ENCODE results near the gene PPM1J. TPM values are rescaled to one million over a fixed set of nuclear protein-coding genes. Genes with fewer than 3 reads are reported as not detected.

PPM1J gene
- total RNA-seq, 1 donor from 2014 or later = 10.7 TPM

DNA sequence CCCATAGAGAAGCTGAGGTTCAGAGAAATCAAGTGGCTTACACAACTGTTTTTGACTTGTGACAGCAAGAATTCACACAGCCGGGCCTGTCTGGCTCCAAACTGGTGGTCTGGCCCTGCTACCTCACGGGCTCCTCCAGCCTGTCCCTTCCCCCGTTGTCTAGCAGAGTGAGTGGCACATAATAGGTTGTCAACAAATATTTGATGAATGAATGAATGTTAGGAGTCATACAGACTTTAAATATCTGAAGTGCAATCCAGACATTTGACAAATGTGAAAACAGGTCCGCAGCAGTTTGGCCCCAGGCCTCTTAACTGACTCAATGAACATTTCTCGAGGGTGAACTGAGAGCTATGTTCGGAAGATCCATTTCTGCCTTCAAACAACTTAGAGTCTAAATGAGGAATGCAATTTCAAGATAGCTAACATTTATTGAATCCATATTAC, 7.1 kb downstream of the PPM1J start:
- peak; percentile 51 for DNase-seq (ENCODE audit: low spot score)
- intact Hi-C loops (cut with DNase I) = no loop called here

DNA sequence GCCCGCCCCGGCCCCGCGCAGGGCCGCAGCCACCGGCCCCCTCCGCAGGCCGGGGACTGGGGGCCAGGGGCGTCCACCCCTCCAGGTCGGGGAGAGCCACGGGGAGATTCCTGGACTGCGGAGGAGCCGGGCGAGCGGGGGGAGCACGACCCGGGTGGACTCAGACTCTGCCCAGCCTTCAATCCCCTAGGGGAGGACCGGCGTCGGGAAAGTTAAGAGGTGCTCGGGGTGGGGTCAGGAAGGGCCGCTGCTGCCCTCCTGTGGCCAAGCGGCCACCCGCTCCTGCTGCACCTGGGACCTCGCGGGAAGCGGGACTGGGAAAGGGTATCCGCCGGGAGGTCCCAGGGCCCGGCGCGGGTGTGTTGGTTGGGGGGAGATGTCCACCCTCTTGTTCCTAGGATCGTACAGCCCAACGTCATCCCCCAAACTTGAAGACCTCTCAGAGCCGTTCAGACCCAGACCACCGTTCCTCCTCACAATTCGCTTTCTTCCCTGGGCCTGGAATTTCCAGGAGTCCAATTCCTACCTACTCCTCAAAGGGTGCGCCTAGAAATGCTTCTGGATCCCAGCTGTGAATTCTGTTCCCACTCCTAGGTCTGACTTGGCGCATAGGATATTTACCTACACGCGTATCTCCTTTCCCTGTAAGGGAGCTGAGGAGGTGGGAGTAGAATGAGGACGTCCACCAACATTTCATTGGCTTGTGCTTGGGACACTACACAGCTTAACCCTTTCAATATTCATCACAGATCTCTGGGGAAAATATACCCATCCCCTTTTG, 7.7 kb downstream of the PPM1J start:
- DNase-seq (ENCODE audit: low spot score) = peak; percentile 93
- intact Hi-C loops (cut with DNase I) = loop anchor here (1.0 to 2.0 kb wide), 4 partner anchors 33 to 313 kb away; partner anchors contain the start of genes CAPZA1, MOV10 and ST7L

DNA sequence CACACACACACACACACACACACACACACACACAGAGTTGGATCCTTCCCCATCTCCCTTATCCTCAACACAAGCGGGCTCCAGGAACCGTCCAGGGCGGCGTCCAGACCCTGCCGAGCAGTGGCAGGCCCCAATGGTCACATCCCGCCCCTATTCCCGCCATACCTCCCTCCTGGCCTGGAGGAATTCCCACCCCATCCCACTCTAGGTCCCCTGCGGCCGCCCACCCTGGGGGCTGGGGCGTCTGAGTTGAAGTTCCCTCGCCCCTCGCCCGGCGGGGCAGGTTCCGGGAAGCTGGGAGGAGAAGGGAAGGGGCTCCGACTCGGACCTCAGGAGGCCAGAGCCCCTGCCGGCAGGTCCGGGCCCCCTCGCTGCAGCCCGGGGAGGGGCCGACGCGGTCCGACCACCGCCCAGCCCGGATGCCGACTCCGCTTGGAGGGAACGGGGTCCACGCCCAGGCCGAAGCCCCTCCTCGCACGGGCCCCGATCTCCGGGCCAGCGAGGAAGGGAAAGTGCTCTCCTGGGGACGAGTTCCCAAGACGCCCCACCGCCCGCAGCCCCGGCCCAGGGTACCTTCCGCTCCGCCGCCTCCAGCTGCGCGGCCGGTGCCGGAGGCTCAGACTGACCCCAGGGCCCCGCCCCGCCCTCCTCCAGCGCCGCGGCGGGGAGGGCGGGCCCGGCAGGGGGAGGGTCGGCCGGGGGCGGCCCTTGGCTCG, 8.5 kb downstream of the PPM1J start, which contains the start of gene RHOC:
Gene RHOC (minus strand): TSS at position 623 of the 716 bp plus-strand sequence. CDS start 3,328 bp downstream, outside the sequence.
- peak; percentile 84 for DNase-seq (ENCODE audit: low spot score)
- intact Hi-C loops (cut with DNase I) = loop anchor here (1.0 to 2.0 kb wide), 4 partner anchors 32 to 312 kb away; partner anchors contain the start of genes CAPZA1, MOV10 and ST7L

- DNase-seq (ENCODE audit: low spot score) = peak; percentile 92
- intact Hi-C loops (cut with DNase I) = no loop called here
These were observed 10.1 kb downstream of the PPM1J start for GRCh38 chr1:112704934-112705627.

- no peak for DNase-seq (ENCODE audit: low spot score)
- intact Hi-C loops (cut with DNase I) = no loop called here
These were observed 10.7 kb downstream of the PPM1J start for GRCh38 chr1:112704391-112704933.

DNA sequence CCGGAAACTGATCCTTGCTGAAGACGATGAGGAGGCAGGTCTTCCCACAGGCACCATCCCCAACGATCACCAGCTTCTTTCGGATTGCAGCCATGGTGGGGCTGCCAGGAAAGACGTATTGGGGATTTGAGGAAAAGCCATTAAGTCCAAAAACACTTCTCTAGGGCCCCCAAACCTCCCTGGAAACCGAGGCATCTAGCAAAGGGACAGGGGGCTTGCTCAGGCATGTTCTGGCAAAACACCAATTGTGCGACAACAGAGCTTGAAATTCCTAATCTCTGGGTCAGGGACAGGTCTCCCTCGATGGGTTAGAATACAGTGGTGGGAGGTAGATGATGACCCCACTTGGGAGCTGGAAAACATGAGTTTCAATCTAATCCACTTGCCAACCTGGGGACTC, 11.4 kb downstream of the PPM1J start:
- intact Hi-C loops (cut with DNase I) = no loop called here
- DNase-seq (ENCODE audit: low spot score) = no peak

DNA sequence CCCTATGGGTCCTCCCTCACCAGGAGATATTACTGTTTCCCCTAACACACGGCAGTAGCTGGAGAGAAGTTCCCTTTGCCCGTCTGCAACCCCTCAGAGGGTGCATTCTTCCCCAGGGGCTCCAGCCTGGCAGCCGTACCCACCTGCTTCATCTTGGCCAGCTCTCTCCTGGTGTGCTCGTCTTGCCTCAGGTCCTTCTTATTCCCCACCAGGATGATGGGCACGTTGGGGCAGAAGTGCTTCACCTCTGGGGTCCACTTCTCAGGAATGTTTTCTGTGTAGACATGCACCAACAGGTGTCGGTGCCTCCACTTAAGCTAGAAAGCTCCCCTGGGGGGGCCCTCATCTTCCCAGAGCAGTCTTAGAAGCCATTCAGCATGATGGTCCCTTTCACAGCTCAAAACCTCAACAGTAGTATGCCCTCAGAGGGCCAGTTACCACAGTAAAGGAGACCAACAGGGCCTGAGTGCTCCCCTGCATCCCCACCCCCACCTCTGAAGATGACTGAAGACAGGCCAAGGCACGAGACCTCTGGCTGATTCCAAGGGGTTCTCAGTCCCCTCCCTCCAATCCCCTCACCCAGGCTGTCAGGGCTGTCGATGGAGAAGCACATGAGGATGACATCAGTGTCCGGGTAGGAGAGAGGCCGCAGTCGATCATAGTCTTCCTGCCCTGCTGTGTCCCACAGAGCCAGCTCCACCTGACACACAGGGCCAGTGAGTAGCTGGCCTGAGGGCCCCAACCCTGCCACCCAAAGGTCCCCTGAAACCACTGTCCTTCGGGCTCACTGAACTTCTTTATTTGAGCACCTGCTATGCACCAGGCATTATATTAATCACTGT, 12.5 kb downstream of the PPM1J start:
- intact Hi-C loops (cut with DNase I) = no loop called here
- peak; percentile 67 for DNase-seq (ENCODE audit: low spot score)

DNA sequence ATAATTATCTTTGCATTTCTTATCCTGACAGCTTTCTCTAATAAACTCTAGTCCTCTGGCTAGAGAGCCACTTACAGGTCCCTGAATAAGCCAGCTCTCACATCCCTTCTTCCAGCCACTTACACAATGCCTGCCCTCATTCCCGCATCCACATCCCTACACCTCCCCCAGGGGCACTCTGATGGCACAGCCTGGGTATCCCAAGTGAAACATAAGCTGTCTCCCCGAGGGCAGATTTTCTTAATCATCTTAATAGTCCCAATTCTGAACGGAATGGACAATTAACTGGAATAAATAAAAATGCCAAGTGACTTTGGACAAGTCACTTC, 13.1 kb downstream of the PPM1J start:
- DNase-seq (ENCODE audit: low spot score) = no peak
- intact Hi-C loops (cut with DNase I) = no loop called here

DNA sequence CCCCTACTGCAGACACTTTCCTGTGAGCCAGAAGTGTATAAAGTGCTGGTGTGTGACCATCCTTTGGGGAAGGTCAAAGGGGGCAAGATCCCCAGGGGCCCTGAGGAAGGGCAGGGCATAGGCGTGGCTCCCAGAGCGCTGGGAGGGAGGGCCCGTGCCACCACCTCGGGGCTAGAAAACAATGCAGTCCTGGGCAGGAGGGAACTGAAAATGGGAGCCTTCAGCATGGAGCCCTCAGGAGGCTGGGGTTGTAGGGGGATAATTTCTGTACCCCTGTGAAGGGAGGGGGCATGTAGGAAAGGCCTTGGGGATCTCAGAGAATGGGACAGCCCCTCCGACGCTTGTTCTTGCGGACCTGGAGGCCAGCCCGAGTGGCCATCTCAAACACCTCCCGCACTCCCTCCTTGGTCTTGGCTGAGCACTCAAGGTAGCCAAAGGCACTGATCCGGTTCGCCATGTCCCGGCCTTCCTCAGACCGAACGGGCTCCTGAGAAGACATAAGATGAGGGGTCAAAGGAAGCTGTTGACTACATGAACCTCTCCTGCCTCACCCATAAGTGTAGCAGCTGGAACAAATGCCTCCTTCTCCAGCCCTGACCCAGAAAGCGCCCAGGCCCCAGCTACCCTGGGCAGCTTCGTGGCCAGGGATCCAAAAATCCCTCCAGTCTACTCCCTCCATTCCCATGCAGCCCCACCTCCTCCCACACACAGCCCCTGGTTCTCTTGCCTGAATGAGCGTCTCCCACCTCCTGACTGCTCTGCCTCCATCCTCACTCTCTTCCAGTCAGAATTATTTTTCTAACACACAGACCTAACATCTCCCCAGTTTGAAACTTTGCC, 13.7 kb downstream of the PPM1J start:
- intact Hi-C loops (cut with DNase I) = no loop called here
- DNase-seq (ENCODE audit: low spot score) = no peak

GRCh38 chr1:112700290-112701226, 14.6 kb downstream of the PPM1J start:
- peak; percentile 99 for DNase-seq (ENCODE audit: low spot score)
- intact Hi-C loops (cut with DNase I) = loop anchor here (1.0 kb wide), 1 partner anchor 15 kb away; the partner anchor contains the start of gene PPM1J

DNA sequence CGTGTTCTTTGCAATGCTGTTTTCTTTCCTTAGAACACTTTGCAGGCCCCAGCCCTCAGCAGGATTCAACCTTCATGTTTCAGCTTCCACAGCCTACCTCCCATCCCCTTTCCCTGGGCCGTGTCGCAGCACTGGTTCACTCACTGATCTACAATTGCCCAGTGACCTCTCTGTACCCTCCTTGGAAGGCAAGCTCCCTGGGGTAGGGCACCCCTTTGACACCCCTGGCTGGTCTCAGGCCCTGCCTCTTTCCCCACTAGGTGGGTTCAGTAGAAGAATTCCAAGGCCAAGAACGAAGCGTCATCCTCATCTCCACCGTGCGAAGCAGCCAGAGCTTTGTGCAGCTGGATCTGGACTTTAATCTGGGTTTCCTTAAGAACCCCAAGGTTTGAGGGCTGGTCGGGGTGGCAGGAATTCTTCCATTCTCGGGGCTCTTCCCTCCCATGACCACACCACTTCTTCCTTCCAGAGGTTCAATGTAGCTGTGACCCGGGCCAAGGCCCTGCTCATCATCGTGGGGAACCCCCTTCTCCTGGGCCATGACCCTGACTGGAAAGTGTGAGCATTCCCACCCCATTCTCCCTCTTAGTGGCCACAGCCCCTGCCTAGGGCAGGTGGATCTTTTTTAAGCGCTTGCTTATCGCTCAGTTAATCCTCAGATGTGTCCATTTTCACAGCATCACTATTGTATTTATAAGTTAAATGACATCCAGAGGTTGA, 15.5 kb downstream of the PPM1J start:
- DNase-seq (ENCODE audit: low spot score) = no peak
- intact Hi-C loops (cut with DNase I) = loop anchor here (1.0 kb wide), 1 partner anchor 16 kb away; the partner anchor contains the start of gene PPM1J

- intact Hi-C loops (cut with DNase I) = no loop called here
- no peak for DNase-seq (ENCODE audit: low spot score)
These were observed 16.5 kb downstream of the PPM1J start for GRCh38 chr1:112698366-112699310.

DNA sequence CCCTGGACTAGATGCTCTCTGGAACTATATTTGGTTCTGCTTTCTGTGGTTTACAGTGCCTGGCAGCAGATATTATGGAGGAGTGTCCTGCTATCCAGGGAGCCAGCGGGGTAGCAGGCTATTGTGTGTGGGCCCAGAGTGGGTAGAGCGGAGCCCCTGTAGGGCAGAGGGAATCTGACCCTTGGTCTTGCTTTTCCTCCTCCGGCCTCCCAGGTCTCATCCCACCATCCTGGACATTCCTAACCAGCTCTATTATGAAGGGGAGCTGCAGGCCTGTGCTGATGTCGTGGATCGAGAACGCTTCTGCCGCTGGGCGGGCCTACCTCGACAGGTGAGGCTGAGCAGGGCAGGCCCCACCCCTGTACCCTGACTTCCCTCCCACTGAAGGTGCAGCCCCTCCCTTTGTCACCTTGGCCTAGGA, 17.3 kb downstream of the PPM1J start:
- DNase-seq (ENCODE audit: low spot score) = no peak
- intact Hi-C loops (cut with DNase I) = no loop called here

GRCh38 chr1:112696578-112697314, 18.4 kb downstream of the PPM1J start:
- DNase-seq (ENCODE audit: low spot score) = no peak
- intact Hi-C loops (cut with DNase I) = no loop called here

GRCh38 chr1:112695276-112695675, 19.9 kb downstream of the PPM1J start:
- DNase-seq (ENCODE audit: low spot score) = no peak
- intact Hi-C loops (cut with DNase I) = no loop called here

All from cardiac septum (tissue), 1 donor.